ENCODE results near the gene TAPT1. TPM values are rescaled to one million over a fixed set of nuclear protein-coding genes. Genes with fewer than 3 reads are reported as not detected.

TAPT1 gene
- total RNA-seq, 1 experiment from 2014 or later, result 48.6 TPM

GRCh38 chr4:16114546-16114945 is 111.7 kb downstream of the TAPT1 start:
- TF ChIP-seq EZH2 (IDR thresholded peaks at IDR 0.05; ENCODE audit: borderline replicate concordance, low read depth, low read length, poor library complexity, severe bottlenecking), result no peak
- no peak for TF ChIP-seq CTCF (conservative IDR thresholded peaks at IDR 0.05; ENCODE audit: low read depth, low read length)
- BruUV-seq (replicated peaks), result no TSS peak
- H3K9me3 ChIP-seq (ENCODE audit: low read depth, low read length, poor library complexity, severe bottlenecking), result no peaks in the 10 kb centered on the region
- no peak overlapping the region for H3K4me3 ChIP-seq (ENCODE audit: low read depth, low read length, poor library complexity, severe bottlenecking)
- H3K27ac ChIP-seq (ENCODE audit: low read depth, low read length, poor library complexity, severe bottlenecking), result no peak overlapping the region
- POLR2A ChIA-PET (ENCODE audit: low non-redundant PET), result no interaction called here
- intact Hi-C loops (cut with micrococcal nuclease; ENCODE audit: unreplicated experiment), result no loop called here
- H3K36me3 ChIP-seq (ENCODE audit: insufficient read depth, low read length, poor library complexity, severe bottlenecking), result no peaks in the 10 kb centered on the region
- H3K27me3 ChIP-seq (replicated peaks; ENCODE audit: insufficient read depth, low read depth, low read length, poor library complexity), result peaks cover 19% of the 10 kb centered on the region
- DNase-seq (ENCODE audit: low spot score), result no peak
- peaks cover 3% of the 10 kb centered on the region for H3K4me1 ChIP-seq (ENCODE audit: insufficient read depth, low read length, poor library complexity, severe bottlenecking)
- CTCF ChIA-PET, result no interaction called here

- Histone ChIP-seq H3K36me3 (ENCODE audit: insufficient read depth, low read length, poor library complexity, severe bottlenecking) (no peaks in the 10 kb centered on the region), H3K4me1 (ENCODE audit: insufficient read depth, low read length, poor library complexity, severe bottlenecking) (peaks cover 3% of the 10 kb centered on the region), H3K4me3 (ENCODE audit: low read depth, low read length, poor library complexity, severe bottlenecking) (no peak overlapping the region), H3K9me3 (ENCODE audit: low read depth, low read length, poor library complexity, severe bottlenecking) (no peaks in the 10 kb centered on the region), H3K27ac (ENCODE audit: low read depth, low read length, poor library complexity, severe bottlenecking) (no peak overlapping the region), H3K27me3 (replicated peaks; ENCODE audit: insufficient read depth, low read depth, low read length, poor library complexity) (peaks cover 16% of the 10 kb centered on the region)
- no TSS peak for BruUV-seq (replicated peaks)
- no peak for TF ChIP-seq CTCF (conservative IDR thresholded peaks at IDR 0.05; ENCODE audit: low read depth, low read length)
- no peak for DNase-seq (ENCODE audit: low spot score)
- intact Hi-C loops (cut with micrococcal nuclease; ENCODE audit: unreplicated experiment), result no loop called here
- POLR2A ChIA-PET (ENCODE audit: low non-redundant PET), result no interaction called here
- CTCF ChIA-PET, result no interaction called here
These were observed 112.5 kb downstream of the TAPT1 start for GRCh38 chr4:16113741-16114140.

- ChIA-PET CTCF (no interaction called here), POLR2A (ENCODE audit: low non-redundant PET) (interaction anchor here (0.5 kb wide), 1 partner anchor 715 kb away, joined by 3 read pairs; no protein-coding TSS in a partner anchor)
- H3K27me3 ChIP-seq (replicated peaks; ENCODE audit: insufficient read depth, low read depth, low read length, poor library complexity), result peaks cover 8% of the 10 kb centered on the region
- BruUV-seq (replicated peaks), result no TSS peak
- TF ChIP-seq EZH2 (IDR thresholded peaks at IDR 0.05; ENCODE audit: borderline replicate concordance, low read depth, low read length, poor library complexity, severe bottlenecking) (no peak), CTCF (conservative IDR thresholded peaks at IDR 0.05; ENCODE audit: low read depth, low read length) (no peak)
- H3K9me3 ChIP-seq (ENCODE audit: low read depth, low read length, poor library complexity, severe bottlenecking), result no peaks in the 10 kb centered on the region
- peaks cover 3% of the 10 kb centered on the region for H3K4me1 ChIP-seq (ENCODE audit: insufficient read depth, low read length, poor library complexity, severe bottlenecking)
- H3K27ac ChIP-seq (ENCODE audit: low read depth, low read length, poor library complexity, severe bottlenecking), result no peak overlapping the region
- intact Hi-C loops (cut with micrococcal nuclease; ENCODE audit: unreplicated experiment), result no loop called here
- H3K4me3 ChIP-seq (ENCODE audit: low read depth, low read length, poor library complexity, severe bottlenecking), result no peak overlapping the region
- no peaks in the 10 kb centered on the region for H3K36me3 ChIP-seq (ENCODE audit: insufficient read depth, low read length, poor library complexity, severe bottlenecking)
- no peak for DNase-seq (ENCODE audit: low spot score)
These were observed 114.7 kb downstream of the TAPT1 start for GRCh38 chr4:16111533-16111932.

Measured in A673 (cell line).